Tibial nerve (tissue), 4 donors: ENCODE measurements around the gene GPC5. TPM values are rescaled to one million over a fixed set of nuclear protein-coding genes. Genes with fewer than 3 reads are reported as not detected.

Experiments
- DNase-seq, 2 donors: peaks; one replicate each; pipeline ENCODE4 v3.0.0-alpha.2; 2019; ENCODE audit warnings: low spot score in 2 of 2
- H3K27ac ChIP-seq, 4 donors: fragments of 200-600 bp; sonication (generic) in 3 of 4; one replicate each; pipeline ENCODE4 v1.5.1; 2017 to 2019; ENCODE audit warnings: mild to moderate bottlenecking in 1 of 4
- H3K27me3 ChIP-seq, 2 donors: fragments of 200-600 bp; sonication (generic) in 1 of 2; one replicate each; pipeline versions ENCODE4 v1.5.1 to v1.6.0; 2017 to 2019
- H3K36me3 ChIP-seq, 3 donors: fragments of 200-600 bp; sonication (generic); one replicate each; pipeline ENCODE4 v1.5.1; 2018 to 2019
- H3K4me1 ChIP-seq, 4 donors: fragments of 200-600 bp; sonication (generic) in 3 of 4; one replicate each; pipeline ENCODE4 v1.5.1; 2017 to 2019
- H3K4me3 ChIP-seq, 4 donors: fragments of 200-600 bp; sonication (generic) in 3 of 4; one replicate each; pipeline ENCODE4 v1.5.1; 2017 to 2019; ENCODE audit warnings: mild to moderate bottlenecking in 1 of 4, moderate library complexity in 1 of 4
- H3K9me3 ChIP-seq, 4 donors: fragments of 200-600 bp; sonication (generic) in 3 of 4; one replicate each; pipeline ENCODE4 v1.5.1; 2017 to 2019
- CTCF ChIP-seq, 5 experiments: fragments of 200-600 bp in 3 of 5; fragments of 450-650 bp in 2 of 5; sonication (generic) in 3 of 5; IDR thresholded peaks; one replicate each; pipeline ENCODE4 v1.5.1; 2016 to 2019; ENCODE audit warnings: antibody characterized with exemption in 5 of 5, mild to moderate bottlenecking in 3 of 5, moderate library complexity in 2 of 5
- EP300 ChIP-seq, 2 donors: sonication (generic); formaldehyde crosslinking; IDR thresholded peaks; one replicate each; pipeline ENCODE4 v1.6.1; 2017; ENCODE audit warnings: antibody characterized with exemption in 2 of 2, mild to moderate bottlenecking in 1 of 2
- POLR2A ChIP-seq, 2 donors: fragments of 450-650 bp; IDR thresholded peaks; one replicate each; pipeline ENCODE4 v1.6.1; 2017; ENCODE audit warnings: antibody characterized with exemption in 2 of 2, mild to moderate bottlenecking in 2 of 2, moderate library complexity in 2 of 2
- WGBS, 2 donors: methylation state at CpG; one replicate each; pipeline ENCODE4 v1.1.5; 2018; 5-methylcytosine and 5-hydroxymethylcytosine counted together
- total RNA-seq, 4 donors: library from RNA; depleted of rRNA; stranded (reverse); fragments of >200 nt; gene quantifications; one replicate each; pipeline ENCODE4 v1.1.0, GENCODE V29; 2016

GPC5 gene
- total RNA-seq, 4 donors from 2014 or later: 3.7 to 5.7 (median 4.2) TPM; not detected in 1

- 26 to 29% methylated on average over 5 of the region's 5 CpGs for WGBS, 2 donors
- no peak for DNase-seq
- no peak for TF ChIP-seq EP300 (IDR thresholded peaks at IDR 0.05)
- TF ChIP-seq CTCF (IDR thresholded peaks at IDR 0.05): no peak
- TF ChIP-seq POLR2A (IDR thresholded peaks at IDR 0.05): no peak
- Histone ChIP-seq H3K4me3 (no peak overlapping the region), H3K27ac (no peak overlapping the region), H3K36me3 (no peaks in the 10 kb centered on the region), H3K4me1 (no peaks in the 10 kb centered on the region), H3K9me3 (peaks cover 0 to 16% (median 0%) of the 10 kb centered on the region in 4 donors), H3K27me3 (no peaks in the 10 kb centered on the region)
These were observed 159.1 kb downstream of the GPC5 start for GRCh38 chr13:91557328-91558090.

- Histone ChIP-seq H3K4me1 (no peaks in the 10 kb centered on the region), H3K4me3 (no peak overlapping the region), H3K9me3 (no peaks in the 10 kb centered on the region), H3K36me3 (no peaks in the 10 kb centered on the region), H3K27ac (no peak overlapping the region), H3K27me3 (no peaks in the 10 kb centered on the region)
- WGBS, 2 donors: 71 to 82% methylated on average over 5 of the region's 5 CpGs
- DNase-seq: no peak
- no peak for TF ChIP-seq CTCF (IDR thresholded peaks at IDR 0.05)
These were observed 165.4 kb downstream of the GPC5 start for GRCh38 chr13:91563799-91564198.

GRCh38 chr13:91564396-91564795 lies 166.0 kb downstream of the GPC5 start:
- H3K27me3 ChIP-seq: no peaks in the 10 kb centered on the region
- WGBS, 2 donors: 86 to 89% methylated on average over 4 of the region's 4 CpGs
- DNase-seq: no peak
- no peaks in the 10 kb centered on the region for H3K9me3 ChIP-seq
- no peak overlapping the region for H3K27ac ChIP-seq
- no peaks in the 10 kb centered on the region for H3K4me1 ChIP-seq
- TF ChIP-seq POLR2A (IDR thresholded peaks at IDR 0.05) (no peak), CTCF (IDR thresholded peaks at IDR 0.05) (no peak), EP300 (IDR thresholded peaks at IDR 0.05) (no peak)
- no peak overlapping the region for H3K4me3 ChIP-seq
- no peaks in the 10 kb centered on the region for H3K36me3 ChIP-seq

- DNase-seq: no peak
- Histone ChIP-seq H3K27me3 (no peaks in the 10 kb centered on the region), H3K27ac (no peak overlapping the region), H3K36me3 (no peaks in the 10 kb centered on the region), H3K9me3 (no peaks in the 10 kb centered on the region), H3K4me3 (no peak overlapping the region), H3K4me1 (no peaks in the 10 kb centered on the region)
- WGBS, 2 donors: 76 to 89% methylated on average over 5 of the region's 5 CpGs
- no peak for TF ChIP-seq CTCF (IDR thresholded peaks at IDR 0.05)
- no peak for TF ChIP-seq EP300 (IDR thresholded peaks at IDR 0.05)
- no peak for TF ChIP-seq POLR2A (IDR thresholded peaks at IDR 0.05)
These were observed 166.9 kb downstream of the GPC5 start for GRCh38 chr13:91565296-91565695.

- WGBS, 2 donors: 66% methylated on average over 5 of the region's 5 CpGs
- Histone ChIP-seq H3K4me3 (no peak overlapping the region), H3K27me3 (no peaks in the 10 kb centered on the region), H3K9me3 (no peaks in the 10 kb centered on the region), H3K27ac (no peak overlapping the region), H3K4me1 (no peaks in the 10 kb centered on the region), H3K36me3 (no peaks in the 10 kb centered on the region)
- TF ChIP-seq POLR2A (IDR thresholded peaks at IDR 0.05) (no peak), EP300 (IDR thresholded peaks at IDR 0.05) (no peak), CTCF (IDR thresholded peaks at IDR 0.05) (no peak)
- peak in 1 of 2 donors; percentile 9 for DNase-seq
These were observed 169.2 kb downstream of the GPC5 start for GRCh38 chr13:91567485-91568207.
